ENCODE measurements around the gene ZSCAN5B. TPM values are rescaled to one million over a fixed set of nuclear protein-coding genes. Genes with fewer than 3 reads are reported as not detected.

Gene ZSCAN5B, protein sequence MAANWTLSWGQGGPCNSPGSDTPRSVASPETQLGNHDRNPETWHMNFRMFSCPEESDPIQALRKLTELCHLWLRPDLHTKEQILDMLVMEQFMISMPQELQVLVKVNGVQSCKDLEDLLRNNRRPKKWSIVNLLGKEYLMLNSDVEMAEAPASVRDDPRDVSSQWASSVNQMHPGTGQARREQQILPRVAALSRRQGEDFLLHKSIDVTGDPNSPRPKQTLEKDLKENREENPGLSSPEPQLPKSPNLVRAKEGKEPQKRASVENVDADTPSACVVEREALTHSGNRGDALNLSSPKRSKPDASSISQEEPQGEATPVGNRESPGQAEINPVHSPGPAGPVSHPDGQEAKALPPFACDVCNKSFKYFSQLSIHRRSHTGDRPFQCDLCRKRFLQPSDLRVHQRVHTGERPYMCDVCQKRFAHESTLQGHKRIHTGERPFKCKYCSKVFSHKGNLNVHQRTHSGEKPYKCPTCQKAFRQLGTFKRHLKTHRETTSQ
- 0.11 TPM in 1 of 2 replicates, not detected in the other for total RNA-seq

DNA sequence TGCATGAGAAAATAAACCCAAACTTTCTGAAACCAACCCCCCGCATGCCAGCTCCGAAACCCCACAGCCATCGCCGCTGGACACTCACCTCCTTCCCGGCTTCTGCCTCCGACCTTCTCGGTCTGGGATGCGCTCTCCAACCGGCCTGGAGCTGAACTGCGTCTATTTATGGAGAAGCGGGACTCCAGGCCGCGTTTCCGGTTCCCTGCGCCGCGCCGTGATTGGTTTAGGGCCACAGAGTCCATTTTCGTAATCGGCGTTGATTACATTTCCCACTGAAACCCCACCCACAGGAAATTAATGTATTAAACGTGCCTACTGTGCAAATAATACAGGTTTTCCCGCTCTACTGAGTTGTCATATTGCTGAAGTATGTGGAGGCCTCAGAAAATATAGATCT lies at the start of gene ZSCAN5B:
Gene ZSCAN5B (minus strand): TSS at position 138 of the 400 bp plus-strand sequence. CDS start 4,731 bp downstream, outside the sequence.

DNA sequence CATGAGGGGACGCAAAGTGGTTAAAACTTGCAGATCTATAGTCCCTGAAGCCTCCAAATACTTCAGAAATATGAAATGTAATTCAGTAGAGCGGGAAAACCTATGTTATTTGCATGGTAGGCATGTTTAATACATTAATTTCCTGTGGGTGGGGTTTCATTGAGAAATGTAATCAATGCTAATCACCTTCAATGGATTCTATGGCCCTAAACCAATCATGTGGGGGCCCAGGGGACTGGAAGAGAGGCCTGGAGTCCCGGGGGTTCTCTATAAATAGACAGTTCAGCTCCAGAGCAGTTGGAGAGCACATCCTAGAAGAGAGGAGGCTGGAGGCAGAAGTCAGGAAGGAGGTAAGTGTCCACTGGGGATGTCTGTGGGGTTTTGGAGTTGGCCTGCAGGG lies 4.4 kb upstream of the ZSCAN5B start, which contains the start of gene ZSCAN5C:
Gene ZSCAN5C (plus strand): TSS at position 301 of the 400 bp plus-strand sequence. CDS start 3,641 bp downstream, outside the sequence.

DNA sequence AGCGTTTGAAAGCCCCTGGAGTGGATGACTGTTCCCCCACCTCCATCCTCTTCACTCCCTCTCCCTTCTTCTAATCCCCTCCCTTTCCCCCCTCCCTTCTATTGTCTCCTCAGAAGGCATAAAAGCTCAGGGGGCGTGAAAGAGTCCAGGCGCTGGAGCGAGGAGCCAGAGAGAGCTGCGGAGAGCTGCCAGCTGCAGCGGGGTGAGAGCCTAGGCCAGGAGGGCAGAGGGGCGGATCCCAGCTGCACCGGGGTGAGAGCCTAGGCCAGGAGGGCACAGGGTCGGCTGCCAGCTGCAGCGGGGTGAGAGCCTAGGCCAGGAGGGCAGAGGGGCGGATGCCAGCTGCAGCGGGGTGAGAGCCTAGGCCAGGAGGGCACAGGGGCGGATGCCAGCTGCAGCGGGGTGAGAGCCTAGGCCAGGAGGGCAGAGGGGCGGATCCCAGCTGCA lies 21.7 kb downstream of the ZSCAN5B start, which contains the start of gene GALP:
Gene GALP (plus strand): TSS at position 148 of the 447 bp plus-strand sequence. CDS start 1,101 bp downstream, outside the sequence.

DNA sequence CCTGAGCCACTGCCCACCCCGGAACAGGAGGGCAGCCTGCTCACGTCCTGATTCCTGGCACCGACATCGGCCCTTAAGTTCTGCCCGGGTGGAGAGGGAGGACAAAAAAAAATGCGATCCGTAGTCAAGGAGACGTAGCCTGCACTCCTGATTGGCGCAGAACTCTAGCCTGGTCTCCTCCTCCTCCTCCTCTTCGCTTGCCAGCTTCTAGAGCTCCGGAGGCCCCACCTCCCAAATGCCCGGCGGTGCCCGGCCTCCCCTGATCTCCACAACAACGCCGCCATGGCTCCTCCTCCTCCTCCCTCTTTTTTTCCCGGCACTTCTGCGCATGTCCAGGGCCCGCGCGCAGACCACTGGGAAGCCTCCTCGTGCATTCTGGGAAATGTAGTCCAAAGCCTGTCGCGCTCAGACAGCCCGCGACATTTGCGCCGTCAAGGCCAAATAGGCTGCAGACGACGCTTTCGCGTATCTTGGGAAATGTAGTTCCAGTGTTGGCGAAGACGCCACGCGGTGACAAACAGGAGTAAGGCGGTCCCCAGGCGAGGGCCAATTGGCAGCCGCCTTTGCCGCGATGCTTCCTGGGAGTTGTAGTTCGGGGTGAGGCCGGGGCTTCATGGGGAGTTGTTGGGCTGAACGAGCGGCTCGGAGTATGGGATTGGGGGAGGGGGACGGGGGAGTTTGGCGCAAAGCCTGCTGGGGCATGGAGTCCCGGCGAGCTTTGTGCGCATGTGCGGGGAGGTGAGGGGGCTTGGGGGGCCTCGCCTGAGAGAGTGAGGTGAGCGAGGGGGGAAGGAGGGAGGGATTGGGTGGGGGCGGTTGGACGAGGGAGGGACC lies 56.8 kb downstream of the ZSCAN5B start, which contains the start of gene ZNF444:
Gene ZNF444 (plus strand): TSS at position 705 of the 834 bp plus-strand sequence. CDS start 5,625 bp downstream, outside the sequence.

Other genes starting within 250 kb of the ZSCAN5B start
- gene NLRP8, start 250.0 kb downstream of the ZSCAN5B start, total RNA-seq, result not detected in 2 replicates
- not detected in 2 replicates for gene NLRP5, start 211.0 kb downstream of the ZSCAN5B start, total RNA-seq
- gene ZNF787, start 76.5 kb downstream of the ZSCAN5B start, total RNA-seq, result 25.8 and 26.3 TPM in 2 replicates
- gene ZNF444, start 56.5 kb downstream of the ZSCAN5B start, total RNA-seq, result 9.2 and 11.2 TPM in 2 replicates
- gene GALP, start 21.8 kb downstream of the ZSCAN5B start, total RNA-seq, result not detected in 2 replicates
- not detected in 2 replicates for gene ZSCAN5C, start 4.5 kb upstream of the ZSCAN5B start, total RNA-seq
- gene EDDM13, start 75.0 kb upstream of the ZSCAN5B start, total RNA-seq, result 1.4 and 3.7 TPM in 2 replicates
- 7.9 TPM in 2 replicates for gene ZSCAN5A, start 117.1 kb upstream of the ZSCAN5B start, total RNA-seq
- gene ZNF582, start 195.8 kb upstream of the ZSCAN5B start, total RNA-seq, result 3.8 and 3.9 TPM in 2 replicates
- 3.8 and 4.5 TPM in 2 replicates for gene ZNF583, start 206.5 kb upstream of the ZSCAN5B start, total RNA-seq

Measured in dermis lymphatic vessel endothelial cell (primary cell).